ENCODE data around the gene LRPAP1. TPM values are rescaled to one million over a fixed set of nuclear protein-coding genes. Genes with fewer than 3 reads are reported as not detected.
A peak's percentile ranks its signal among the peaks of the same experiment; 100 is the strongest.
"Not testable (repeated sequence)": the region's sequence is repeated elsewhere in the genome, so short reads cannot be mapped to it uniquely, and the experiment has no call there.

Gene LRPAP1
- total RNA-seq, 1 donor from 2014 or later: 53.7 TPM

DNA sequence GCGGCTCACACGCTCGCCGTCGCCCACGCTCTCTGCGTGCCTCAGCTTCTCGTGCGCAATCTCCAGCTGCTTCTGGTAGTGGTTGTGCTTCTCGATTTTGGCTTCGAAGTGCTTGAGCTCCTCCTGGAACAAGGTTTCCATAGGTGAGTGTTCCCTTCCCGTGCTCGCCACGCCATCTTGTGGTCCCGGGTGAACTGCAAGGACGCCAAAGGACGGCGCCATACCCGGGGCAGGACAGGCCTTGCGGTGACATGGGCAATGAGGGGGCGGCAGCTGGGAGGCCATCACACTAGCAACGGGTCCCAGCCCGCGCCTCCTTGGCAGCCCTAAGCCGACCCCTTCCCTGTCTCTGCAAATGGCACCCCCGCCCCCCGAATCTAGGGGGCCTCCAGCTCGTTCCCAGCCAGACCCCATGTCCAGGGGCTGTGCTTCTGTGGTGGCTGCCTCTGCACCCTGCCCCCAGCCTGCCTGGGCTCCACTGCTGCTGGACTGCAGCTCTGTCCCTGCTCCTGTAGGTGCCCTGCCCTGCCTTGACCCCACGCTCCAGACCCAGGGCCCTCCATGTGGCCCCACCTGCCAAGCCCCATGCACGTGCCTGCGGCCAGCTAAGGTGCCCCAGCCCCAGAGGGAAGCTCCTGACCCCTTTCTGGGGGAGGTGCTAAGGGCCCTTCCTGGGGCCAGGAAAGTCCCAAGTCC is 17.3 kb downstream of the LRPAP1 start:
- TF ChIP-seq, protein P1, sequence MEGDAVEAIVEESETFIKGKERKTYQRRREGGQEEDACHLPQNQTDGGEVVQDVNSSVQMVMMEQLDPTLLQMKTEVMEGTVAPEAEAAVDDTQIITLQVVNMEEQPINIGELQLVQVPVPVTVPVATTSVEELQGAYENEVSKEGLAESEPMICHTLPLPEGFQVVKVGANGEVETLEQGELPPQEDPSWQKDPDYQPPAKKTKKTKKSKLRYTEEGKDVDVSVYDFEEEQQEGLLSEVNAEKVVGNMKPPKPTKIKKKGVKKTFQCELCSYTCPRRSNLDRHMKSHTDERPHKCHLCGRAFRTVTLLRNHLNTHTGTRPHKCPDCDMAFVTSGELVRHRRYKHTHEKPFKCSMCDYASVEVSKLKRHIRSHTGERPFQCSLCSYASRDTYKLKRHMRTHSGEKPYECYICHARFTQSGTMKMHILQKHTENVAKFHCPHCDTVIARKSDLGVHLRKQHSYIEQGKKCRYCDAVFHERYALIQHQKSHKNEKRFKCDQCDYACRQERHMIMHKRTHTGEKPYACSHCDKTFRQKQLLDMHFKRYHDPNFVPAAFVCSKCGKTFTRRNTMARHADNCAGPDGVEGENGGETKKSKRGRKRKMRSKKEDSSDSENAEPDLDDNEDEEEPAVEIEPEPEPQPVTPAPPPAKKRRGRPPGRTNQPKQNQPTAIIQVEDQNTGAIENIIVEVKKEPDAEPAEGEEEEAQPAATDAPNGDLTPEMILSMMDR (IDR thresholded peaks at IDR 0.05; ENCODE audit: insufficient read depth, low read length, severe bottlenecking): peak; percentile 44
- H3K27me3 ChIP-seq (ENCODE audit: control insufficient read depth, insufficient read depth, low read length): no peaks in the 10 kb centered on the region
- DNase-seq (ENCODE audit: low read depth) (no peak), FAIRE-seq (no peak)
- no peak overlapping the region for H3K4me3 ChIP-seq (ENCODE audit: low read depth, low read length)
- H3K36me3 ChIP-seq (ENCODE audit: control insufficient read depth, insufficient read depth, low read length): peaks cover 48% of the 10 kb centered on the region

DNA sequence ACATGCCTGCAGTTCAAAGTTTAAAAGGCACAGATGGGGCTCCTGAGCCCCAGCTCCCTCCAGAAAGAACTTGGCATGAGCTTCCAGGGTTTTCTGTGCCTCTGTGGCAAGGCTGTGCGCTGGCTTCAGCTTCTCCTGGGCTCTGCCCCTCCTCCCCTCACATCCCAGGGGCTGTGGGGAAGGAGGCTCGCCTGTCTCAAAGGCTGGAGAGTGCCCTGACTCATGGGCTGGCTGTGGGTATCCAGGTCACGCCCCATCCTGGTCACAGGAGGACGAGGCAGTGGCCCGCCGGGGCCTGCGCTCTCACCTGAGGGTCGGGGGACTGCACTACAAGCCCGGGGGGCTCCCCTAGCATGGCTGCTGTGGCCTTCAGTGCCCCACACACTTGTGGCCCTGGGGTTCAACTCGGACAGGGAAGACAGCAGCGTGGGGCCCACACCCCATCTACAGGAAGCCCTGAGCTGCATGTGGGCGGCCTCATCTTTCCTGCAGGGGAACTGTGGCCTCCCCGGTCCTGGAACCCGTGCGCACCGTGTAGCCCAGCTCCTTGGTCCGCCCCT is 17.9 kb downstream of the LRPAP1 start:
- FAIRE-seq (no peak), DNase-seq (ENCODE audit: low read depth) (no peak)
- H3K36me3 ChIP-seq (ENCODE audit: control insufficient read depth, insufficient read depth, low read length): peaks cover 46% of the 10 kb centered on the region
- TF ChIP-seq, protein P1 (IDR thresholded peaks at IDR 0.05; ENCODE audit: insufficient read depth, low read length, severe bottlenecking): no peak
- no peak overlapping the region for H3K4me3 ChIP-seq (ENCODE audit: low read depth, low read length)
- no peaks in the 10 kb centered on the region for H3K27me3 ChIP-seq (ENCODE audit: control insufficient read depth, insufficient read depth, low read length)

DNA sequence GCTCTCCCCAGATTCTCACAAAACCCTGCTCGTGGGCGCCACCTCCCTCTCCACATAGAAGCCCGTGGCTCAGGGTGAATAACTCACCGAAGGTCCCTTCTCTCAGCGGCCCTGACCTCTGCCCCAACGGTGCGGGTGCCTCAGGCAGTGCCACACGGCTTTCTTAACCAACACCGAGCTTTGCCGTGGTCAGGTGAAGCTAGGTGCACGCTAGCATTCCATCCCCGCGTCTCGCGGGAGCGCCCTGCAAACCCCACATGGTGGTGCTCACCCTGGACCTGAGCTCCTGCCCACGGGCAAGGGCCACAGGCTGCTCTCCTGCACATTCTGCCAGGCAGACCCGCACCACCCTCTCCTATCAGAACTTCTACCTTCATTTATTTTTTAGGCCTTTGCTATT is 18.4 kb downstream of the LRPAP1 start:
- peaks cover 44% of the 10 kb centered on the region for H3K36me3 ChIP-seq (ENCODE audit: control insufficient read depth, insufficient read depth, low read length)

DNA sequence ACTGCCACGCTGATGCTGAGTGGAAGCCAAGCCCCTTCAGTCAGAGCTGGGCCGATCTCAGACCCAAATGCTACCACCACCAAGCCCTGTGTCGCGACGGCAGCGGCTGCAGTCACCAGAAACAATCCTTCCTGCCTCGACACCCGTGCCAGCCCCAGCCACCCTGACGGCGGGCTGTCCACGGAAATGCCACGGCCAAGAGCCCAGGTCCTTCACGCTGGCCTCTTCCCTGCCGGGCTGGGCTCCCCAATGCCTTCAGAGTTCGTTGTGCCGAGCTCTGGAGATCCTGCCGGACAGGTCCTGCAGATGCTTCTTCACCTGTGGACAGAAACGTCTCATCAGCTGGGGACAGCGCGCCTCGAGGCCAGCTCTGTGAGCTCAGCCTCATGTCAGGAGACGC is 19.5 kb downstream of the LRPAP1 start:
- H3K36me3 ChIP-seq (ENCODE audit: control insufficient read depth, insufficient read depth, low read length): peaks cover 48% of the 10 kb centered on the region

More for the DNA sequence above, 18.4 kb downstream of the LRPAP1 start:
- FAIRE-seq: no peak
- TF ChIP-seq, protein P1 (IDR thresholded peaks at IDR 0.05; ENCODE audit: insufficient read depth, low read length, severe bottlenecking): no peak
- Histone ChIP-seq H3K27me3 (ENCODE audit: control insufficient read depth, insufficient read depth, low read length) (no peaks in the 10 kb centered on the region), H3K4me3 (ENCODE audit: low read depth, low read length) (no peak overlapping the region)
- DNase-seq (ENCODE audit: low read depth): no peak

DNA sequence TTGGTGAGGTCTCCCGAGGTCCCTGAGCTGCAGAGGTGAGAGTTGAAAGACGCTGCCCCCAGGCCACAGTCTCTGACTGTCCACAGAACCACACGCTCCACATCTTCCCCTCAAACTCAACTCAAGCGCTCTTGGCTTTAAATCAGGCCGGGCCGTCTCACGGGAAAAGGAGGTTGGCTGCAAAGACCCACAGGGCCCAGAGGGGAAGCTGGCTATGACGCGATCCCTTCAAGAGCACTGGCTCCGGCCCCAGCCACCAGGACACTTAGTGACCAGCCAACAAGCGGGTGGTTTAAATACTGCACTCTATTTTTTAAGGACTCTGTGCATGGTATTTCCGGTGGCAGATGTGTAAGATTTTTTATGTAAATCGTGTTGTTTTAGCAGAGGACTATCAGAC is 19.9 kb downstream of the LRPAP1 start:
- Histone ChIP-seq H3K4me3 (ENCODE audit: low read depth, low read length) (no peak overlapping the region), H3K36me3 (ENCODE audit: control insufficient read depth, insufficient read depth, low read length) (peaks cover 46% of the 10 kb centered on the region), H3K27me3 (ENCODE audit: control insufficient read depth, insufficient read depth, low read length) (no peaks in the 10 kb centered on the region)
- FAIRE-seq (no peak), DNase-seq (ENCODE audit: low read depth) (no peak)
- TF ChIP-seq, protein P1 (IDR thresholded peaks at IDR 0.05; ENCODE audit: insufficient read depth, low read length, severe bottlenecking): no peak

More for the DNA sequence above, 19.5 kb downstream of the LRPAP1 start:
- H3K4me3 ChIP-seq (ENCODE audit: low read depth, low read length): no peak overlapping the region
- no peaks in the 10 kb centered on the region for H3K27me3 ChIP-seq (ENCODE audit: control insufficient read depth, insufficient read depth, low read length)
- no peak for FAIRE-seq
- DNase-seq (ENCODE audit: low read depth): no peak
- TF ChIP-seq, protein P1 (IDR thresholded peaks at IDR 0.05; ENCODE audit: insufficient read depth, low read length, severe bottlenecking): no peak

DNA sequence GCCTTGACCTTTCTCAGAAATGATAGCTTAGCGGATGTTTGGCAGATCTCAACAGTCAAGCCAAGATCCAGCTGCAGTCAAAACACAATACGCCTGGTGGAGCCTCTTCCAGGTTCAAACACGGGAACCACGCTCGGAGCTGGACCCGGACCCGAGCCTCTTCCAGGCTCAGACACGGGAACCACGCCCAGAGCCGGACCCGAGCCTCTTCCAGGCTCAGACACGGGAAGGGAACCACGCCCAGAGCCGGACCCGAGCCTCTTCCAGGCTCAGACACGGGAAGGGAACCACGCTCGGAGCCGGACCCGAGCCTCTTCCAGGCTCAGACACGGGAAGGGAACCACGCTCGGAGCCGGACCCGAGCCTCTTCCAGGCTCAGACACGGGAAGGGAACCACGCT is 20.6 kb downstream of the LRPAP1 start:
- peaks cover 43% of the 10 kb centered on the region for H3K36me3 ChIP-seq (ENCODE audit: control insufficient read depth, insufficient read depth, low read length)
- DNase-seq (ENCODE audit: low read depth); H3K4me3 ChIP-seq (ENCODE audit: low read depth, low read length); H3K27me3 ChIP-seq (ENCODE audit: control insufficient read depth, insufficient read depth, low read length); FAIRE-seq: not testable (repeated sequence)

All from bronchial epithelial cell (primary cell).